ENCODE measurements around the gene TMED6.

- TF ChIP-seq BACH1 (IDR thresholded peaks at IDR 0.05; ENCODE audit: low read length) (no peak), RAD21 (IDR thresholded peaks at IDR 0.05 in 1 of 2, conservative IDR thresholded peaks at IDR 0.05 in 1 of 2; ENCODE audit: low read depth in 2 of 2, low read length in 2 of 2) (no peak), CTCF (IDR thresholded peaks at IDR 0.05; ENCODE audit: control extremely low read depth in 1 of 3, insufficient read depth in 1 of 3, low read depth in 1 of 3, low read length in 3 of 3) (no peak), POLR2A (IDR thresholded peaks at IDR 0.05; ENCODE audit: control extremely low read depth in 1 of 2, low read depth in 2 of 2, low read length in 2 of 2) (no peak), ATF3 (IDR thresholded peaks at IDR 0.05; ENCODE audit: insufficient read depth, low read depth, low read length) (no peak), CEBPB (IDR thresholded peaks at IDR 0.05; ENCODE audit: low read depth, low read length) (no peak)
Observed at GRCh38 chr16:69293401-69293800, 58.2 kb downstream of the TMED6 start.
